Activated T-helper 1 cell treated with Interleukin-2 at 50 U/mL for 16 hours (primary cell): ENCODE results near the gene LPCAT2.

Experiments
- DNase-seq: peaks from one replicate; pipeline ENCODE4 v3.0.0-alpha.2; 2020; ENCODE audit warnings: low read depth

The LPCAT2 gene

GRCh38 chr16:55480228-55480655 lies 28.6 kb upstream of the LPCAT2 start:
- no peak for DNase-seq

GRCh38 chr16:55481023-55481422 lies 27.8 kb upstream of the LPCAT2 start:
- DNase-seq = no peak

DNA sequence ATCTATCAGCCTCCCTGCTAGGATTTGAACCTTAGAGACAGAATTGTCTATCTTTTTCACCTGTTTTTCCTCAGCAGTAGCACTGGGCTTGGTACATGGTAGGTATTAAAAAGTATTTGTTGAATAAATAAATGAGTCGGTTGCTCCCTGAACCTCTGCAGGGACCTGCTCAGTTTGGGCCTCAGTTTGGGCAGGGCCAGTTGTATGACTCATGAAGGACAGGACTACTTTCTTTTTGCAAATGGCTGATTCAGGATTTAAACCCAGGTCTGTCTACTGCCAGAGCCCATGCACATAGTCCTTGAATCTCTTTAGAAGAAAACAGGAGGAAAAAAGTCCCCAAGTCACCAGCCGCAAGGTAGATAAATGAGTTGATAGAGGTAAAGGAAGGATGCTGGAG lies 26.8 kb upstream of the LPCAT2 start:
- DNase-seq = no peak

DNA sequence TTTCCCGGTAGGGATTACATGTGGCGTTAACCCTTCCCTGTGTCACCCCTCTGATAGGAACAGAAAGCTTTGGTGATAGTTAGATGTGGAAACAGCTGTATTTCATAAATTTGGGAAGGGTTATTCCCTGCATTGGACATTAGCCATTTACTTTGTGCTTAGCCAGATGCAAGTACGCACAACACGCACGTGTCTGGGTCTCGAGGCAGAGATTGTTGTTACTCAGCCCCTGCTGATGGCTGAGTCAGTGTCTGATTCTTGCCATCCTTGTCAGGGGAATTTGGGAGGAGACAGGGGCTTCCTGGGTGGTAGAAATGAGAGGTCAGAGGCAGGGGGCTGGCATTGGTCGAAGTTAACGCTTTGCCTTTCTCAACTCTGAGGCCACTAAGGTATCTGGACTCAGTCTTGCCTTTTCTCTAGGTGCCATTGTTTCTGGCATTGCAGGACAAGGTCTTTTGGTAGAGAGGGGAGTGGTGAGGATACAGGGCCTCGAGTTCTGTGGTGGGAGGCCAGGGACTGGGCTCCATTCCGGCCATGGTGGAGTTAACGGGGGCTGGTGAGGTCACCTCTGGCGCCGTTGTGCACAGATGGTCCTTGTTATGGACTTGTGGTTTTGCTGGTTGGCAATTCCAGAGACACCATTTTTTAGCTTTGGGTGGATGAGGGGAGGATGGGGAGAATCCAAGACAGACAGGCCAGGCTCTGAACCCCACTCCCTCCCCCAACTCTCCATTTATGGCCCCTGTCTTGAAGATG lies 21.6 kb upstream of the LPCAT2 start:
- DNase-seq = no peak

GRCh38 chr16:55488306-55488705 lies 20.6 kb upstream of the LPCAT2 start:
- no peak for DNase-seq

DNA sequence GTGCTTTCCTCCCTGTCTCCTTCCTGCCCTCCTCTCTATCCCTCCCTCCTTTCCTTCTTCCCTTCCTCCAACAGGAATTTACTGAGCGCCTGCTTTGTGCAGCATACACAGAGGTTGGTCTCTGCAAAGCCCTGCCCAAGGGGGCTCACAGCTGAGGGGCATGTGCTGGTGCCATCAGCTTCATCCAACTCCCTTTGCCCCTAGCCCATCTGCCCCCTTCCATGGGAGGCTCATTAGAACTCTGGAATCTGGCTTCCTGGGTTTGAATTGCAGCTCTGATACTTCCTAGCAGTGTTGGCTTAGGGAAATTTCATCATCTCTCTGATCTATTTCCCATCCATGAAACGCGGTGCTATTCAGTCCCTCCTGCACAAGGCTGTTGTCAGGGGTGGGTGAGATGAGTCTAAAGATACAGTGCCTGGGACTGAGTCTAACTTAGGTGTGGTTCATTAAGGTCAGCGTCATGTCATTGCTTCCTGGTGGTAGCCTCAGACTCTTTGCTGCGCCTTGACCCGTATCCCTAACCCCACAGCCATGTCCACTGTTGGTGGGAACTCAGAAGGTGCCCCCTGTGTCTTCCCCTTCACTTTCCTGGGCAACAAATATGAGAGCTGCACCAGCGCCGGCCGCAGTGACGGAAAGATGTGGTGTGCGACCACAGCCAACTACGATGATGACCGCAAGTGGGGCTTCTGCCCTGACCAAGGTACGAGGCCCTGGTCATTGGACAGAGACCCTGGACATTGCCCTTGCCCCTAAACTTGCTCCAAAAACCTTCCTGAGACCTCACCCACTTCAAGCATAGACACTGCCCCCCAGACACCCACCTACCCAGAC lies 19.5 kb upstream of the LPCAT2 start:
- DNase-seq = no peak

DNA sequence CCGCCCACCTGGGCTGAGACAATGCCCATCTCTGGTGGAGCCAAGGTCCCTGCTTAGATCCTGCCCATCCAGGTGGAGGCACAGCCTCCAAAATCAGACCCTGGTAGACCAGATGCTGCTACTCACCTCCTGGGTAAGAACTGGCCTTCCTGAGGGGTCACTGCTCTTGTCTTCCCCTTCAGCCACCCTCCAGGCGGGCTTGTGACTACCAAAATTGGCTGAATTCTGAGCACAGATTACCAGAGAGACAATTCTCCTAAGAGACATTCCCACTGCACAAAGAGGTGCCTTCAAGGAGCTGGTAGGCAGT lies 19.0 kb upstream of the LPCAT2 start:
- DNase-seq = no peak

DNA sequence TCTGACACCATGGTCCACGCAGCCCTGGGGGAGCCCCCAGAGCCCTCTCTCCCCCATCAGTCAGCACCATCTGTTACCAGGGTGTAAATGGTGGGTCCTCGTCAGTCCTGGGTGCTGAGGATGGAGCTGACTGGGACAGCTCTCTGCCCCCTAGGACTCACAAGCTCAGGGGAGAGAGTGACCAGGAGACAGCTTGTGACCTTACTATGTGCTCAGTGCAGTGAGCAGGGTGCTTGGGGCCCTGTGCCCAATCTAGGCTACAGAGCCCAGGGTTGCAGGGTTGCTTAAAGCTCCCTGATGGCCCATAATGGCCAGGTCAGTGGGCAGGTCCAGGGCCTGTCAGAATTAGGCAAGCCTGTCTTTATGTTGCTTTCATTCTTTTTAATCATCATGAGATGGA lies 18.6 kb upstream of the LPCAT2 start:
- DNase-seq = no peak

DNA sequence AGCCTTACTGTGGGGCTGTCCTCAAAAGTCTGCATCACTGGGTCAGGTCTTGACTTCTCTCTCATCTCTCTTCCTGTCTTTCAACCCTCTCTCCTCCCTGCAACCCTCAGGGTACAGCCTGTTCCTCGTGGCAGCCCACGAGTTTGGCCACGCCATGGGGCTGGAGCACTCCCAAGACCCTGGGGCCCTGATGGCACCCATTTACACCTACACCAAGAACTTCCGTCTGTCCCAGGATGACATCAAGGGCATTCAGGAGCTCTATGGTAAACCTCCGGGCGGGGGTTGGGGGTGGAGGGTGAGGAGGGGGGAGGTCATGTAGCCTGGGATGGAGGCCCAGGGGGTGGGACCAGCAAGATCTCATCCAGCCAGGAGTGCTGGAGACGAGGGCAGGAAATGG lies 17.2 kb upstream of the LPCAT2 start:
- no peak for DNase-seq

- DNase-seq = no peak
These were observed 16.0 kb upstream of the LPCAT2 start for GRCh38 chr16:55492756-55493380.

DNA sequence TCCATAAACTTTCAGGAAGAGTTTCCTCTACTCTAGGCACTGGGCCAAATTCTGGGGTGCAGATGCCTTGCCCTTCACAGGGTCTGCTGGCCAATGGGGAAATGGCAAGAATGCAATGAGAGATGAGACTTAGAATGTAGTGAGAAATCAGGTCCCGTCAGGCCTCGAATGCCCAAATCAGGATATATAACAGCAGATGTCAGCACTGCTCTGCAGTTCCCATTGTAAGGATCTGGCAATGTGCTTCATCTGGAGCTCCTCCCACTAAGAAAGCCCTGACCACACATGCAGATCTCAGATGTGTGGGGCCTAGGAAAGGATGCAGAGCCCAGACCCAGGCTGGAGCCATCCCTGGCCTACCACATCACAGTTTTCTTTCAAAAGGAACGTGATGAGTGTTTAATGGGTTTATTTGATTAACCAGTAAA lies 13.9 kb upstream of the LPCAT2 start:
- no peak for DNase-seq

GRCh38 chr16:55495616-55496289 lies 13.1 kb upstream of the LPCAT2 start:
- DNase-seq = no peak

DNA sequence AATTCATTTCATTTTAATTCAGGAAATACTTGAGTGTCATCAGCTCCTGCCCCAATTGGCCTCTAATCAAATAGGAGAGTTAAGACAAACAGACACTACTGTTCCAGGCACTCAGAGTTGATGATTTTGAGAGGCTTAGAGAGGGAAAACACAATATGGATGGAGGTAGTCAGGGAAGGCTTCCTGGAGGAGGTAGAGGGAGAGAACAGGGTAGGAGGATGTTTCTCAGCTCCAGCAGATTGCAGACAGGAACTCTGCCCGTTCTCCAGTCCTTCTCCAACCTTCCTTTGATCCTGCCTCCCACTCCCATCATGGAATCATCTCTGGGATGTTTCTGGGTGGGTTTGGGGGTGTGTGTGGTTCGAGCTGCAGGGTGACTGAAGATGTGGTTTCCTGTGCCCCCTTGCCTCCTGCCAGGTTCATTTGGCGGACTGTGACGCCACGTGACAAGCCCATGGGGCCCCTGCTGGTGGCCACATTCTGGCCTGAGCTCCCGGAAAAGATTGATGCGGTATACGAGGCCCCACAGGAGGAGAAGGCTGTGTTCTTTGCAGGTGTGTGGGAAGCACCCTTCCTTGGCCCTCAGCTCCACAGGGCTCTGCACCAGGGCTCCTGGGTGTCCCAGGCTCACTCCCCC lies 12.2 kb upstream of the LPCAT2 start:
- no peak for DNase-seq

- no peak for DNase-seq
These were observed 11.3 kb upstream of the LPCAT2 start for GRCh38 chr16:55497558-55497957.

GRCh38 chr16:55498101-55498500 lies 10.8 kb upstream of the LPCAT2 start:
- DNase-seq = no peak

DNA sequence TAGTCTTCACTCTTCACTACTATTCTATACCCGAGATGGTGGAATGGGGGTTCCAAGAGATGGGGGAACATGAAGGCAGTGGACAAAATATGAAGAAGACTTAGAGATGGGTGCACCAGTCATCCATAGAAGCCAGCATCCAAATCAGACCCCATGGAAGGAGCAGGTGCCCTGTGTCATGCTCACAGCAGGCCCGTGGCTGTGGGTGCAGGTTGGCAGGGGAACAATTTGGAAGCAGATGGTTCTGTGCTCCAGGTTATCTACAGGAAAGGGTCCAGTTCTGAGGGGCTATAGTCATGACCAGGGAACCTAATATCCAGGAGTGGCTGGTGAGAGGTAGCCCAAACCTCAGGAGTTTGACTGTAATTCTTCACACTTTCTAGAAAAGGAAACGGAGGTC lies 9.6 kb upstream of the LPCAT2 start:
- DNase-seq = no peak

GRCh38 chr16:55499951-55500529 lies 8.8 kb upstream of the LPCAT2 start:
- no peak for DNase-seq

- no peak for DNase-seq
These were observed 8.3 kb upstream of the LPCAT2 start for GRCh38 chr16:55500530-55501011.

GRCh38 chr16:55501549-55502322 lies 7.1 kb upstream of the LPCAT2 start:
- no peak for DNase-seq

- DNase-seq = no peak
These were observed 6.0 kb upstream of the LPCAT2 start for GRCh38 chr16:55502801-55503366.
